Embryonic facial prominence (tissue), 1 donor: ENCODE measurements around the gene KLHL18.
"Not testable (repeated sequence)": the region's sequence is repeated elsewhere in the genome, so short reads cannot be mapped to it uniquely, and the experiment has no call there.

Experiments used
- DNase-seq: peaks from one replicate; pipeline ENCODE4 v3.0.0-alpha.2; 2016; ENCODE audit errors: extremely low spot score

Gene KLHL18

DNA sequence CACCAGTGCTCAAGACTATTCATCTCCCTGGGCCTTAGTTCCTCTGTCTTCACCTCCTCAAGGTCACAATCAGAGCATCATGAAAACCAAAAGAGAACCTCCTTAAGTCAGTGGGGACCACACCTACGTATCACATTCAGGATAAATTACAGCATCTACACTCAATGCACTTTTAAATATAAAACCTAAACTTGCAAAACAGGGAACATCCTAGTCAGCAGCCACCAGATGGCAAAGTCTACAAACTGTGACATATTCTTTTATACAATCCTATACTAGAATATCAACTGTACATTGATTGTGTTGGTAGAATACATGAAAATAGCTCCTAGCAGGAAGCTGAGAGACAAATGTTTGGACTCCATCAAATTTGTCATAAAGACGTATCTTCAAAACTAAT is 8.1 kb upstream of the KLHL18 start:
- DNase-seq, result no peak

DNA sequence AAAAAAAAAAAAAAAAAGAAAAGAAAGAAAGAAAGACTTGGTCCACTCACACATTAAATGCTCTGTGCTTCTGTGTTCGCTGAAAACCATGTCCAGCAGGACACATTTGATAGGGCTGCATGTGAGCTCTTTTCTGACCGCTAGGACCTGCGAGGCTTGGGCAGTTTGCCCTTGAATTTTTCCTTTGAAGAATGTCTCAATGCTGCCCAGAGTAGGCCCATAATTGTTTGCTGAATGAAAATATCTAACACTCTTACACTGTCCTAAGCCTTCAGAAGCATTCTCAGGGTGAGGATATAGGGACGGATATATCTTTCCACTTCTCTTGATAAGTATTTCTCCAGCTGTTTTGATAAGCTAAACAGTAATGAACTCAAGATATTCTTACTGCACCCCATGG is 6.2 kb upstream of the KLHL18 start:
- DNase-seq, result no peak

DNA sequence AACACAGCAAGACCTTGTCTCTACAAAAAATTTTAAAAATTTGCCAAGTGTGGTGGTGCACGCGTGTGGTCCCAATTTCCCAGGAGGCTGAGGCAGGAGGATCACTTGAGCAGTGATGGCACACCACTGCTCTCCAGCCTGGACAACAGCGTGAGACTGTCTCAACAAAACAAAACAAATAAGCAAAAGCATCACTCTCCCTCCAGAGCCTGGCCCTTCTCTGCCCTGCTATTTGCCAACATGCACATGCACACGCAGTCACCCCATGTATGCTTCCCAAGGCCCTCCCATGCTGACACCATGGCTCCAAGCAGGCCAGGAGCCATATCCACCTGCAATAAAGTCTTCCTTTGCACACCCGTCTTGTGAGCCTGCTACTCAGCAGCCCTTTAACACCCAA is 2.2 kb upstream of the KLHL18 start:
- DNase-seq, result no peak

DNA sequence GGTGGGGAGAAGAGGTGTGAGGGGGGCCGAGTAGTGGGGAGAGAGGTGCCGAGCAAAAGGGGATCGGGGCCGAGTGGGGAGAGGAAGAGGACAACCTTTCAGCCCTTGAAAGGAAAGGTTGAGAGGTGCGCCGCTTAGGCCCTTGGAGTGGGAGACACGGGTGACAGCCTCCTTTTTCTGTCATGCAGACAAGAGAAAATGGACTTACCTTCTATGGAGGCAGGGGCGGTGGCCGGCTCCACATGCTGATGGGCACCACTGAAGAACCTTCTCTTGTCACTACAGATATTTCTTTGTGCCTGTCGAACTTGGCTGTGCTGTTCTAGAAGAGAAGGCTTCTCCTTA is 421 bp downstream of the KLHL18 start:
- DNase-seq, result no peak

DNA sequence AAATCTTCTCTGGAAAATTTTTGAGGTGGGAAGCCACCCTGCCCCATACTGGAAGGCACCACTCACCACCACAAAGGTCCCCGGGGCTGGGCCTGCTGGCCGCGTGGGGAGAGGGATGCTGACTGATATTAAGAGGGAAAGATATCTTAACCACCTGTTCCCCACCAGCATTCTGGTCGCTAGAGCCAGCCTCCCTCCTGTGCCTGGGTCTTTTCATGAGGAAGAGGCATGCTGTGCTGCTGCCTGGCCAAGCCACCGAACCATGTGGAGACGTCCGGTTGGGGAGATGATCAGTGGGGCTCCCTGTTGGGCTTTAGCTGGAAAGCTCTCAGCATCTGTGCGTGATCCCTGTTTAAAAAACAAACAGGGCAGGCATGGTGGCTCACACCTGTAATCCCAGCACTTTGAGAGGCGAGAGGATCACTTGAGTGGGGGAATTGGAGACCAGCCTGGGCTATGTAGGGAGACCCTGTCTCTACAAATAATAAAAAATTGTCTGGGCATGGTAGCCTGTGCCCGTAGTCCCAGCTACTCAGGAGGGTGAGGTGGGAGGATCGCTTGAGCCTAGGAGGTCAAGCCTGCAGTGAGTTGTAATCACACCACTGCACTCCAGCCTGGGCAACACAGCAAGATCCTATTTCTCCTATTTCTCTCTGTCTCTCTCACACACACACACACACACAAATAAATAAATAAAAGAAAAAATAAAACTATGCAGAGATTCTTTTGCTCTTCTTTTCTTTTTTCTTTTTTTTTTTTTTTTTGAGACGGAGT is 1.0 kb downstream of the KLHL18 start:
- no peak for DNase-seq

DNA sequence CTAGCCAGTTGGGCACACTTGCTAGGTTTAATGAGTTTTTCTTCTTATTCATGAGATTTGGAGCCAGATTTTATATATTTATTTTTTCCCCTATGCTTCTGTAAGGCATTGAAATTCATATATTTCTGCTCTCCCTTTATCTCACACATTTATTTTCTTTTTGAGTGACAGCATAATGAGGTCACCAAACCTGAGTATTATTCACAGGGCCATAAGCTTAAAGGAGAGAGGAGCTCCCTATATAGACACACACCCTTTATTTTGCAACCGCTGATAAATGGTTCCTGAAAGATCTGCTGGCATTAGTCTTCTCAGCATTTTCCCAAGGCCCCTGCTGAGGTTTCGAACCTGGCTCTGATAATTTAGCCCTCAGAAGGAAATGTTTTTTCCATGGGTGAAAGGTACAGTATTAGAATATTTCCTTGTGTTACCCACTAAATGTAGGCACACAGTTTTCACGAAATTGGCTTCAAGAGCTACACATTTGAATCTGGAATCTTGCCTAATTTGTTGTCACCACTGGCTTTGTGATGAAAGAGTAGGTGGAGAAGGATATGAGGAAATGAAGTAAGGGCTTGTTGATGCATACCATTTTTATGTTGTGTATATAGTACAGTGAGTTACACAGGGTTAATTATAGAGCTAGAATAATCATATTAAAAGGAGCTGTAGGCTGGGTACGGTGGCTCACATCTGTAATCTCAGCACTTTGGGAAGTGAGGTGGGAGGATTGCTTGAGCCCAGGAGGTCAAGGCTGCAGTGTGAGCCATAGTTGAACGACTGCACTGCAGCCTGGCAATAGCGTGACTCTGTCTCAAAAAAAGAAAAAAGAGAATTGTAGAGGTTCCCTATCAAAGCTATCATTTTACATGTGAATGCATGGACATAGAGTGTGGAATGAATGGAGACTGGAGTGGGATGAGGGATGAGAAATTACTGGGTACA is 6.5 kb downstream of the KLHL18 start:
- no peak for DNase-seq

DNA sequence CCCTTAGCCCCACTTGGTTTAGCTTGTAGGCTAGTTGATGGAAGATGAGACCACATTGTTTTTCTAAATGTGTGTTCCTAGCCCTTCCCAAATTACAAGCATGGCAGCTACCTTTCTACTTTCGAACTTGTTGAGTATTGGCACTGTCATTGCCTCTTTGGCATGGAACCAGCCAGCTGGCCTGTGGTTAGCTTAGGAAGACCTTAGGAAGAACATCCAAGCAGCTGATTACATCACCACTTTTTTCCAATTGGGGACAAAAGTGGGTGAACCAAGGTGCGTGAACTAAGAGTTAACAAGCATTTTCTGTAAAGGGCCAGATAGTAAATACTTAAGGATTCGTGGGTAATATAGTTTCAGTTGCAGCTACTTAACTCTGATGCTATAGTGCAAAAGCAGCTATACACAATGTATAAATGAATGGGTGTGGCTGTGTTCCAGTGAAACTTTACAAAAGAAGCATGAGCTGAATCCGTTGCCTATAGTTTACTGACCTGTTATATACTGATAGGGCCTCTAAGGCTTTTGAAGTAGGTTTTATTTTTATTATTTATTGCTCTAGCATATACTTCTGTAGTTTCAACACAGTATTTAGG is 8.5 kb downstream of the KLHL18 start:
- DNase-seq, result no peak

DNA sequence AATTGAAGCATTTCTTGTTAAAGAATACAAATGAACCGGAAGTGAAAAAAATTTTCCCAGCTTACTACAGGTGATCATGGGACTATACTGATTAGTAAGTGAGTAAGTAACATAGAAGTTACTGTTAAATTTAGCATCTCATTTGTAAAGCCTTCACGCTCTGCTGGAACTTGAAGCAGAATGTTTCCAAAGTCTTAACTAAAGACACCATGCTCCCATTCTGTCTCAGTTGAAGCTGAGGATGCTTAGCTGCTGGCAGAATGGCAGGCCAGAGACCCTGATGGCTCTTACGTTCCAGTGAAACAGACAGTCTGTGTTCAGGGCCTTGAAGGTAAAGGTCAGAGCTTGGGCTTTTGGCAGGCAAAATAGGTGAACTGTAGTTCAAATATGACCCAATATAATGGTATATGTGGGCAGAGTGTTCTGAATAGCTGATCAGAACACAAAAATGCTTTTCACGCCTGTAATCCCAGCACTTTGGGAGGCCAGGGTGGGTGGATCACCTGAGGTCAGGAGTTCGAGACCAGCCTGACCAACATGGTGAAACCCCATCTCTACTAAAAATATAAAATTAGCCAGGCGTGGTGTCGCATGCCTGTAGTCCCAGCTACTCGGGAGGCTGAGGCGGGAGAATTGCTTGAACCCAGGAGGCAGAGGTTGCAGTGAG is 9.1 kb downstream of the KLHL18 start:
- not testable (repeated sequence) for DNase-seq

DNA sequence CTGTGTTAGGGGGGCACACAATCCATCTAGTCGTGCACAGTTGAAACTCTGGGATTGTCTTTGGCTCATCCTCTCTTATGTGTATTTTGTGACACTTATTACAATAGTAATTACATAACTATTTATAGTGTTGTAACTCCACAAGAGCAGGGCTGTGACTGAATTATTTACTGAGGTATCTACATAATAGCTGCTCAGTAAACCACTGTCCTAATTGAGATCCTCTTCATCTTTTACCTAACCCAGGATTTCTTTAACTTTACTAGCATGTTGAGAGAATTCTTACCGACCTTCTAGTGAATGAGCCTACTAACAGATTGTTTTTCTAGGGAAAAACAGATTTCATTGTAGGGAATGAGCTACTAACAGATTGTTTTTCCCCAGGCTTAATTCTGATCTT is 11.1 kb downstream of the KLHL18 start:
- DNase-seq, result no peak

DNA sequence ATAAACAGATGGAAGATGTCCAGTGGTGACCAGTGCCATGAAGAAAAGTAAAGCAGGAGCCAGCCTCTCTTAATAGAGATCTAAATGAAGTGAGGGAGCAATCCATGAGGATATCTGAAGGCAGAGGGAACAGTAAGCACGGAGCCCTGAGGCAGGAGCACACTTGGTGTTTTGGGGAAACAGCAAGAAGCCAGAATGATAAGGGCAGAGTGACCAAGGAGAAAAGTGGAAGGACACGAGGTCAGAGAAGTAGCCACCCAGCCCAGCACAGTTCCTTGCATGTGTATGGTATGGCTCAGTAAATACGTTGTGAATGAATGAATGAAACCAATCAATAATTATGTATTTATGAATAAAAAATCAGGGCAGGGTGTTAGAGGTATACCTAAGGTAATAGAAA is 11.6 kb downstream of the KLHL18 start:
- no peak for DNase-seq

DNA sequence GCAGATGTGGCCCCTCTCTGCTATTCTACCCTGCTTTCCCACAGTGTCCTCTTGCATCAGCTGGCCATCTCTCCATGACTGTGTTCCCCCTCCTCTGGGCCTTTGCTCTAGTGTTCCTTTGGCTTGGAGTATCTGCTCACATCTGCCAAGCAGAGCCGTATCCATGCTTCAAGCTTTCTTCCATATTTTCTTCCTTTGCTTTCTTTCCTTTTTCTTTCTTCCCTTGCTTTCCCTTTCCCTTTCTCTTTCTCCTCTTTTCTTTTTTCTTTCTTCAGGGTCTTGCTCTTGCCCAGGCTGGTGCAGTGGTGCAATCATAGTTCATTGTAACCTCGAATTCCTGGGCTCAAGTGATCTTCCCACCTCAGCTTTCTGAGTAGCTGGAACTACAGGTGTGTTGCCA is 12.6 kb downstream of the KLHL18 start:
- DNase-seq, result no peak

DNA sequence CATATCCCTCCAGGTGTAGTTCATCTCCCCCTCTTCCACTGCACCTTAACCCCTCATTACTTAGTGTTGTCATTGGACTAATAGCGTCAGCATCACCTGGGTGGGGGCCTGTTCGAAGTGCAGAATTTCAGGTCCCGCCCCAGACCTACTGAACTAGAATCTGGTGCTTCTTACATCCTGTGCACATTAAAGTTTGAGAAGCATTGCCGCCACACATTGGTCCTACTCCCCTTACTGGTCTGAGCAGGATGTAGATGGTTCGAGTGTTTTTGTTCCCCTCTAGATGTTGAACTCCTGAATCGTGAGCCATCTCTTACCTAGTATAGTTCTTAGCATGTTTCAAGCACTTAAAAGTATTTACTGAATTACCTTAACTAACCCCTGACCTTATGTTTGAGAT is 13.2 kb downstream of the KLHL18 start:
- no peak for DNase-seq

DNA sequence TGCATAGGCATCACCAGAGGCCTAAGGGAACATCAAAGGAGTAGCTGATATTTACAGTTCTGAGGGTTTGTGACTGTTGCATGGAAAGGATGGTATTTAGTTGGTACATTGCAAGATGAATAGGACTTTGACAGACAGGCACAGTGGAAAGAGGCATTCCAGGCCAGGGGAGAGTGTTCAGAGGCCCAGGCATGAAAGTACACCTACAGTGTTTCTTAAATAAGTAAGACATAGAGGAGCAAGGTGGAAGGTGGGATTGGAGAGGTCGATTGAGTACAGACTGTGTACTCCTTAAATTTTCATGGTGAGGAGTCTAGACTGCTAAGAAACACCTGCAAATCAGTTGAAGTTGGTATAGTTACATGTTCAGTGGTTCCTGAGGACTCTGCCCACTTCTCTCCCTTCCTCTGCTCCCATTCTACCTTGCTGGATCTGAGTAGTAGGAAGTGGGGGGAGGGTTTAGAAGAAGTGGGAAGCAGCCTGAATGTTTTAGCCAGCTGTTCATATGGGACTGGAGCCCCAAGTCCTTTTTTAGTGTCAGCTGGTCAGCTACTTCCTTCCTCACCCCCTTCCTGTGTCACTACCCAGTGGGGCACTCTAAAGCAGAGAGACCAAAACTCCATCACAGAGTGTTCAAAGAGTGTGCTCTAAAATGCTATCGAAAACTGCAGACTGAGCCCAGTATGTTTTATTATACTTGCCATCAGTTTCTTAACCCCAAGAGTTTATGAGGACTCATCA is 14.0 kb downstream of the KLHL18 start:
- no peak for DNase-seq

DNA sequence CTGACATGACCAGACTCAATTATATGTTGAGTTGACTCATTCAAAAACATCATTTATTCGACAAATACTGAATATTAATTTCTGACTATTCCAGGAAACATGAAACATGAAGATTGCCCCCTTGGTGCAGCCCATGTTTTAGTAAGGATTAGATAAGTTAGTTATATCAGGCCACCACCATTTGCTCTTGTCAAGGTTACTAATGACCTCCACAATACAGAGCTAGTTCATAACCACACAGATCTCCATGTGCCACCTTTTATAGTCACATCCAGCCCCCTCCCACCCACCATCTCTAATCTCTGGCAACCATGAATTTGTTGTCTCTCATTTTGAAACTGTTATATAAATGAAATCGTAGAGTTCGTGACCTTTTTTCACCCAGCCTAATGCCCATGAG is 15.7 kb downstream of the KLHL18 start:
- no peak for DNase-seq

DNA sequence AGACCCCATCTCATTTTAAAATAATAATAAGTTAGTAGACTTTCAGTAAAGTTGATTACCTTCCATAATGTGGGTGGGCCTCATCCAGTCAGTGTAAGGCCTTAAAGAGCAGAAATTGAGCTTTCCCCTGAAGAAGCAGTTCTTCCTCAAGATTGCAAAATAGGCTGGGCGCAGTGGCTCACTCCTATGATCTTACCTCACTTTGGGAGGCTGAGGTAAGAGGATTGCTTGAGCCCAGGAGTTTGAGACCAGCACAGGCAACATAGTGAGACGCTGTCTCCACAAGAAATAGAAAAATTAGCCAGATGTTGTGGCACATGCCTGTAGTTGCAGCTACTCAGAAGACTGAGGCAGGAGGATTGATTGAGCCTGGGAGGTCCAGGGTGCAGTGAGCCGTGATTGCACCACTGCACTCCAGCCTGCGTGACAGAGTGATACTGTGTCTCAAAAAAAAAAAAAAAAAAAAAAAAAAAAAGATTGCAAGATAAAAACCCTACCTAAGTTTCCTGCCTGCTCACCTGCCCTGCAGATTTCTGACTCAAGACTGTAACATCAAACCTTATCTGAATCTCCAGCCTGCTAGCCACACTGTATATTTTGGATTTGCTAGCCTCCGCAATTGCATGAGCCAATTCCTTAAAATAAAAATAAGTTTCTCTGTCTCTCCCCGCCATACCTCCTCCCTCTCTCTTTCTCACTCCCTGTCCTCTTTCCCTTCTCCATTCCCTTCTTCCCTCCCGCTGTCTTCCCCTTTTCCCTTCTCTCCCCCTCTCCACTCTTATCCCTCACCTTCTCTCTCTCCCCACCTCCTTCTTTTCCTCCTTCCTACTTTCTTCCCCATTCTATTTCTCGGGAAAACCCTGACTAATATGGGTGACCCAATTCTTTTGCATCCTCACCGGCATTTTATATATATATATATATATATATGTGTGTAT is 16.9 kb downstream of the KLHL18 start:
- DNase-seq, result no peak

DNA sequence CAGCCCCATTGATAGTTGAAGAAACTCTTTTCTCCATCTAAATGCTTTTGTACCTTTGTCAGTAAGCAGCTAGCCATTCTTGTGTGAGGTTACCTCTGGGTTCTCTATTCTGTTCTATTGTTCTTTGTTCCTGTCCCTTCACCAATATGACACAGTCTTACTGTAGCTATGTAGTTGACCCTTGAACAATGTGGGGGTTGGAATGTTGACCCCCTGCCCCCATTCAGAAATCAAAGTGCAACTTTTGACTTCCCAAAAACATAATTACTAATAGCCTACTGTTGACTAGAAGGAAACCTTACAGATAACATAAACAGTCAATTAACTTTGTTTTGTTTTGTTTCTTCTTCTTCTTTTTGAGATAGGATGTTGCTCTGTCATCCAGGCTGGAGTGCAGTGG is 18.7 kb downstream of the KLHL18 start:
- no peak for DNase-seq

DNA sequence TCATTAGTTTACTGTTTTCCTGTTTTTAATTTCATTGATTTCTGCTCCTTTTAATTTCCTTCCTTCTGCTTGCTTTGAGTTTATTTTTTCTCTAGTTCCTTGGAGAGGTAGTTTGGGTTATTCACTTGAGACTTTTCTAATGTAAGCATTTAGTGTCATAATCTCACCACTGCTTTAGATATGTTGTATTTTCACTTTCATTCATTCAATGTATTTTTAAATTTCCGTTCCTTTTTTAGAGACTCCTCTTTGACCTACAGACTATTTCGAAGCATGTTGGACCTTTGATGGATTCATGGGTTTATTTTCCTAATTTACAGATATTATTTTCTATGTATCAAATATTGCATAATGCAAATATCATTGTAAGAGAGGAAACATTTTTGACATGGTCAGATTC is 23.3 kb downstream of the KLHL18 start:
- no peak for DNase-seq

DNA sequence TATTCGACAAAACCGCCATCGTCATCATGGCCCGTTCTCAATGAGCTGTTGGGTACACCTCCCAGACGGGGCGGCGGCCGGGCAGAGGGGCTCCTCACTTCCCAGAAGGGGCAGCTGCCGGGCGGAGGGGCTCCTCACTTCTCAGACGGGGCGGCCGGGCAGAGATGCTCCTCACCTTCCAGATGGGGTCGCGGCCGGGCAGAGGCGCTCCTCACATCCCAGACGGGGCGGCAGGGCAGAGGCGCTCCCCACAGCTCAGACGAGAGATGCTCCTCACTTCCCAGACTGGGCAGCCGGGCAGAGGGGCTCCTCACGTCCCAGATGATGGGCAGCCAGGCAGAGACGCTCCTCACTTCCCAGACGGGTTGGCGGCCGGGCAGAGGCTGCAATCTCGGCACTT is 26.5 kb downstream of the KLHL18 start:
- not testable (repeated sequence) for DNase-seq

DNA sequence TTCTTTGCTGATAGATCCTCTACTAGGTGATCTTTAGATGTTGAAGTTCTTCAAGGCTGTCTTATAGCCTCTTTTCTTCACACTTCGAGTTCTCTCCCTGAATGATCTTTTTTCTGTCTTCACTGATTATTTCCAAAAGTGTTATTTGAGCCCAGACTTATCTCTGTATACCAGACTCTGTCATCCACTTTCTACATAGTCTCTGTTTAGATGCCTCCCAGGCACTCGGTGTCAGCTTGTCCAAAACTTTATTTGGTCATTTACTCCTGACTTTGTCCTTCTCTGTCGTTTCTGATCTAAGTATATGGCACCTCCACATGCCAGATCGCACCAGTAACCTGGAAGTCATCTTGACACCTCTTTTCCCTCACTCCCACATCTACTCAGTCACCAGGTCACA is 27.6 kb downstream of the KLHL18 start:
- DNase-seq, result no peak

DNA sequence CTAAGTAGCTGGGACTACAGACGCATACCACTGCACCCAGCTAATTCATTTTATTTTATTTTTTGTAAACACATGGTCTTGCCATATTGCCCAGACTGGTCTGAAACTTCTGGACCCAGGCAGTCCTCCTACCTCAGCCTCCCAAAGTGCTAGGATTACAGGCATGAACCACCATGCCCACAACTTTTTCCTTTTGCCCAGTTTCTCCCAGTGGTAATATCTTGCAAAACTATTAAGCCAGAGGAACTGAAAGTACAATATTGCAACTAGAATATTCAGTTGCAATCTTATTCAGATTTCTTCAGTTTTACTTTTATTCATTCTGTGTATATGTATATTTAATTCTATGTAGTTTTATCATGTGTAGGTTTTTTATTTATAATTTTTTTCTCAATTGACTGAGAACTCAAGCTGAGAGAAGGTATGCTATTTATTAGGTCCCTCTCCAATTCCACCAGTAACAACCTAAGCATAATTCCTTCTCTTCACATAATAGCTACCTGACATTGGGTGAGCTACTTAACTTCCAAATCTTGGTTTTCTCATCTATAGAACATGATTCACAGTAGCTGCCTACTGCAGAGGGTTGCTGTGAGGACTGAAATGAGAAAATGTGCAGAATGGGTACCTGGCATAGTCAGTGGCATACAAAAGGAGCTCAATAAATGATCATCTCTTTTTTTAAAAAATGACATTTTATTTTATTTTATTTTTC is 30.8 kb downstream of the KLHL18 start:
- DNase-seq, result no peak
